Nephron (organoid): ENCODE data around the gene NAA16.
A peak's percentile ranks its signal among the peaks of the same experiment; 100 is the strongest.

Source experiments
- H3K27ac Mint-ChIP-seq, 3 experiments: 2 replicates each; pipeline ENCODE4 v1.8.0; 2020; ENCODE audit warnings: mixed read lengths in 3 of 3, mild to moderate bottlenecking in 2 of 3, moderate library complexity in 1 of 3
- H3K27me3 Mint-ChIP-seq: 2 replicates; pipeline ENCODE4 v1.8.0; 2021; ENCODE audit warnings: low read depth, mild to moderate bottlenecking, moderate library complexity, mixed read lengths
- H3K36me3 Mint-ChIP-seq: 2 replicates; pipeline ENCODE4 v1.8.0; 2020; ENCODE audit warnings: low read depth, mixed read lengths
- H3K4me1 Mint-ChIP-seq: 2 replicates; pipeline ENCODE4 v1.8.0; 2020; ENCODE audit warnings: mixed read lengths
- H3K4me3 Mint-ChIP-seq, 3 experiments: 2 replicates each; pipeline ENCODE4 v1.8.0; 2020; ENCODE audit warnings: mild to moderate bottlenecking in 3 of 3, mixed read lengths in 3 of 3, moderate library complexity in 2 of 3
- H3K9me3 Mint-ChIP-seq: 2 replicates; pipeline ENCODE4 v1.8.0; 2020; ENCODE audit warnings: mixed read lengths
- TF ChIP-seq, protein P1 (sequence below), 3 experiments: fragments of 200-600 bp; sonication (generic); IDR thresholded peaks; one replicate each; pipeline ENCODE4 v1.5.0; 2021; ENCODE audit warnings: antibody characterized with exemption in 3 of 3; ENCODE audit not compliant: unreplicated experiment in 3 of 3

The NAA16 gene

DNA sequence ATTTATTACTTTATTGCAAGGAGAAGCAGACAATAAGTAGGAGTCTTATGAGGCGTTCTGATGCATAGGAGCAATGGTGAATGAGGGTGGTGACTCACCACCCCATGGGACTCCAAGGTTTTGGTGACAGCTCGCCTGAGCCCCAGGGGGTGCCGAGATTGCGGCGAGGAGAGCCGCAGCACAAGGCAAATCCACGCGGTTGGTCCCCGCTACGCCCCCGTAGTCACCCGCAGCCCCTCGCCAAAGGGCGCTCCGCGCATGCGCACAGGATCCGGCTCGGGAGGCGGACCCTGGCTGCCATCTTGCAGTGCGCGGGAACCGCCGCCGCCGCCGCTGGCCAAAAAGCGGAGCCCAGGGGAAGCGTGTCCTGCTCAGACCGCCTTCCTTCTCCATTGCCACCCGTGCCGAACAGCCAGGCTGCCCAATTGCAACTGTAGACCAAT lies at the start of gene NAA16:
Gene NAA16, plus strand, starts transcription at position 305 of the 443 bp plus-strand sequence. CDS start 262 bp downstream, outside the sequence.
- no peaks in the 10 kb centered on the region for H3K9me3 Mint-ChIP-seq

DNA sequence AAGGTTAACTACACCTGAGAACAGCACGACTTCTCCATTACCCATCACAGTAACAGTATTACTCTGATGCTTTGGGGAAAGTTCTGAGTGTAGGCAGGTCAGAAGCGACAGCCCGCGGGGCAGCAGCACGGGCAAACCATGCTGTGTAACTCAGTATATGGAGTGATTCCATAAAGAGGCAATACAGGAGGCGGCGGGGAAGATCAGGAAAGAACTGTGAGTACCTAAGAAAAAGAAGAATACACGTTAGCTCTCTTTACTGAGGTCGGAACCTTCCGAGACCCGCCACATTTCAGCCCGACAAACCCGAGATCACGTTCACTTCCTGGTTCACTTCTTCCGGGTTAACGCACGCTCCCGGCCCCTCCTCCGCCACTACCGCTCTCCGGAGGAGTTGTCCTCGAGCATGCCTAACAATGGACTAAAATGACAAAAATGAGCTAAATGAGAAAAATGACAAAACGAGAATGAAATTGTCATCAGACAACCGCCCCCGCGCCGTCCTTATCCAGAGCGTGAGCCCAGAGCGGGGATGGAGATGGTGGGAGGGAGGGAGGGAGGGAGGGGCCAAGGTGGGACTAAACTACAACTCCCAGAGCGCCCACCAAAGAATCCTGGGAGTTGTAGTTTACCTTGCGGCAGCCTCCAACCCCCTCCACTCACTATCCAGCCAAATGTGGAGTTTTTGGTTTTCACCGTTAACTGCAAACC lies 47.7 kb upstream of the NAA16 start, which contains the start of gene MTRF1:
Gene MTRF1, minus strand, starts transcription at position 316 of the 711 bp plus-strand sequence. CDS start 2,669 bp downstream, outside the sequence.
- Mint-ChIP-seq H3K4me3 (peak within 1 kb of the TSS; percentile 90 to 99 (median 96)), H3K4me1 (no peaks in the 10 kb centered on the region), H3K9me3 (peaks cover 10% of the 10 kb centered on the region), H3K27me3 (no peaks in the 10 kb centered on the region), H3K36me3 (peaks cover 23% of the 10 kb centered on the region), H3K27ac (peak within 1 kb of the TSS; percentile 94 to 95 (median 95))
- TF ChIP-seq, protein P1, sequence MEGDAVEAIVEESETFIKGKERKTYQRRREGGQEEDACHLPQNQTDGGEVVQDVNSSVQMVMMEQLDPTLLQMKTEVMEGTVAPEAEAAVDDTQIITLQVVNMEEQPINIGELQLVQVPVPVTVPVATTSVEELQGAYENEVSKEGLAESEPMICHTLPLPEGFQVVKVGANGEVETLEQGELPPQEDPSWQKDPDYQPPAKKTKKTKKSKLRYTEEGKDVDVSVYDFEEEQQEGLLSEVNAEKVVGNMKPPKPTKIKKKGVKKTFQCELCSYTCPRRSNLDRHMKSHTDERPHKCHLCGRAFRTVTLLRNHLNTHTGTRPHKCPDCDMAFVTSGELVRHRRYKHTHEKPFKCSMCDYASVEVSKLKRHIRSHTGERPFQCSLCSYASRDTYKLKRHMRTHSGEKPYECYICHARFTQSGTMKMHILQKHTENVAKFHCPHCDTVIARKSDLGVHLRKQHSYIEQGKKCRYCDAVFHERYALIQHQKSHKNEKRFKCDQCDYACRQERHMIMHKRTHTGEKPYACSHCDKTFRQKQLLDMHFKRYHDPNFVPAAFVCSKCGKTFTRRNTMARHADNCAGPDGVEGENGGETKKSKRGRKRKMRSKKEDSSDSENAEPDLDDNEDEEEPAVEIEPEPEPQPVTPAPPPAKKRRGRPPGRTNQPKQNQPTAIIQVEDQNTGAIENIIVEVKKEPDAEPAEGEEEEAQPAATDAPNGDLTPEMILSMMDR (IDR thresholded peaks at IDR 0.05; ENCODE audit: unreplicated experiment in 3 of 3) = no peak

More for the DNA sequence above, at the start of gene NAA16:
- Mint-ChIP-seq H3K27me3 (no peaks in the 10 kb centered on the region), H3K4me1 (peaks cover 17% of the 10 kb centered on the region), H3K36me3 (peaks cover 4% of the 10 kb centered on the region), H3K4me3 (peak within 1 kb of the TSS; percentile 95 to 100 (median 99)), H3K27ac (peak within 1 kb of the TSS; percentile 95 to 98 (median 97))
- TF ChIP-seq, protein P1 (IDR thresholded peaks at IDR 0.05; ENCODE audit: unreplicated experiment in 3 of 3) = no peak

DNA sequence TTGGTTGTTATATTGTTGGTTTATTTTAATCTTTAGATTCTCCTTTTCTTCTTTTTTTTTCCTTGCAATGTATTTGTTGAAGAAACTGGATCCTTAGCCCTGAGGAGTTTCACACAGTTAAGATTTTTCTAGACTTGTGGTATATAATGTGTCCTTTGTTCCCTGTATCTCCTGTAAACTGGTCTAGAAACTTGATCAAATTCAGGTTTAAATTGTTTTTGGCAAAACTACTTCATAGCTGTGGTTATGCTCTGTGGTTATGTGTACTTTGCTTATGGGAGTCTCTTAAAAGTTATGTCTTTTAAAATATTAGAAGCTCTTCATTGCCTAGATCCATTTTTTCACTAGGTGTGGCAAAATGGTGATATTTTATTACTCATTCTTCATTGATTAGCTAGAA lies 44.0 kb upstream of the NAA16 start:
- H3K27me3 Mint-ChIP-seq = no peaks in the 10 kb centered on the region
- no peak overlapping the region for H3K27ac Mint-ChIP-seq
- H3K9me3 Mint-ChIP-seq = peaks cover 27% of the 10 kb centered on the region
- peaks cover 8% of the 10 kb centered on the region for H3K36me3 Mint-ChIP-seq
- H3K4me3 Mint-ChIP-seq = no peak overlapping the region
- TF ChIP-seq, protein P1 (IDR thresholded peaks at IDR 0.05; ENCODE audit: unreplicated experiment in 3 of 3) = no peak
- H3K4me1 Mint-ChIP-seq = no peaks in the 10 kb centered on the region

DNA sequence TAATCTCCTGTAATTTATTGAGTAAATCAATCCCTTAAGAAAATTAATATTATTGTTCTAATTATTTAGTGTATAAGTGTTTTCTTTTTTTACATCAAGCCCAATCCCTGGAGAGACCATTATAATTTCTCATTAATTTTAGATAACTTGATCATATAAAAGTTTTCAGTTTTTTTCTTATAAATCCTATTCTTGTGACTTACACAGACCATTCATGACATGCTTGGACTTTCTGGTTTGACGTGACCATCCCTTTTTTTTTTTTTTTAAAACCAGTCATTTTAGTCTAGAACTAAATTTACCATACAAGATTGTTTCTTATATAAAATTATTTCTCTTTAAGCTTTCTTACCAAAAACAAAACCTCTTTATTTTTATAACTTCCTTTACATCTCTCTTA lies 42.3 kb upstream of the NAA16 start:
- Mint-ChIP-seq H3K4me1 (no peaks in the 10 kb centered on the region), H3K27ac (no peak overlapping the region), H3K27me3 (no peaks in the 10 kb centered on the region), H3K4me3 (no peak overlapping the region), H3K9me3 (peaks cover 28% of the 10 kb centered on the region), H3K36me3 (peaks cover 8% of the 10 kb centered on the region)
- TF ChIP-seq, protein P1 (IDR thresholded peaks at IDR 0.05; ENCODE audit: unreplicated experiment in 3 of 3) = no peak

DNA sequence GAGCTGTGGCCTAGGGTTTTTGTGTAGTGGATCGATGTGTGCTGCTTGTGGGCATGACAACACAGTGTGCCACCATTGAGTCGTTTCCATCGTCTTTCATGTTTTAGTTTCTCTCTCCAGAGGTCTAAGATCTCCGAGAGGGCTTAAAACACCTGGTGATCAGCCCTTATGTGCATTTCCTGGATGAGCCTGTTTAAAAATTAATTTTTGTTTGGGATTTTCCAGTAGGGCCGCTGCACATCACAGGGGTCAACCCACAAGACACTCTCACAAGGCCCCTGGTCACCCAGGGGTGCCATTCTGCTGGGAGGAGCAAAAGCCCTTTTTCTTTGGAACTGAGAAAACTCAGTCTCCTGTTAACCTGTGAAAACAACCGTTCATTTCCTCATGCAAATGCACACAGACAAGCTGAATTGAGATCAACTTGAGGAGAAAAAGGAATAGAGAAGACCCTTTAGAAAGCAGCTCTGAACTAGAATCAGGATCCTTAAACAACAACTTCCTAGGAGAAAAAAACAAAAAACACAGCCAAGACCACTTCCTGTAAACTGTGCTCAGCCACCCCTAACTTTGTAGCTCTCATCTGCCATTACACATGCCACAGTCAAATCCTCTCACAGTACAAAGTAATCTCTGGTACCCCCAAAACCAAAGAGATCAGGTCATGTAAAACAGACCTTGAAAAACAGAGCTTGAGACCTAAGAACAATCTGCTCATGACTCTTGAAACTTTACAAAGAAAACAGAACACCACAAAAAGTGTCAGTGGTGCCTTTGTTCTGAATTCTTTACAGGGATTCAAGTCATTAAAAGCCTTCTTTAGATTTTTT lies 39.4 kb upstream of the NAA16 start:
- Mint-ChIP-seq H3K27ac (no peak overlapping the region), H3K36me3 (peaks cover 8% of the 10 kb centered on the region)

More for the DNA sequence above, 39.4 kb upstream of the NAA16 start:
- H3K9me3 Mint-ChIP-seq = peaks cover 25% of the 10 kb centered on the region
- H3K4me1 Mint-ChIP-seq = no peaks in the 10 kb centered on the region
- H3K4me3 Mint-ChIP-seq = no peak overlapping the region
- H3K27me3 Mint-ChIP-seq = no peaks in the 10 kb centered on the region
- TF ChIP-seq, protein P1 (IDR thresholded peaks at IDR 0.05; ENCODE audit: unreplicated experiment in 3 of 3) = no peak
